ENCODE measurements around the gene EXOSC10. TPM values are rescaled to one million over a fixed set of nuclear protein-coding genes. Genes with fewer than 3 reads are reported as not detected.
"Not testable (repeated sequence)": the region's sequence is repeated elsewhere in the genome, so short reads cannot be mapped to it uniquely, and the experiment has no call there.

The EXOSC10 gene
- polyA plus RNA-seq, 4 donors: 70.6 to 102 (median 87.0) TPM

DNA sequence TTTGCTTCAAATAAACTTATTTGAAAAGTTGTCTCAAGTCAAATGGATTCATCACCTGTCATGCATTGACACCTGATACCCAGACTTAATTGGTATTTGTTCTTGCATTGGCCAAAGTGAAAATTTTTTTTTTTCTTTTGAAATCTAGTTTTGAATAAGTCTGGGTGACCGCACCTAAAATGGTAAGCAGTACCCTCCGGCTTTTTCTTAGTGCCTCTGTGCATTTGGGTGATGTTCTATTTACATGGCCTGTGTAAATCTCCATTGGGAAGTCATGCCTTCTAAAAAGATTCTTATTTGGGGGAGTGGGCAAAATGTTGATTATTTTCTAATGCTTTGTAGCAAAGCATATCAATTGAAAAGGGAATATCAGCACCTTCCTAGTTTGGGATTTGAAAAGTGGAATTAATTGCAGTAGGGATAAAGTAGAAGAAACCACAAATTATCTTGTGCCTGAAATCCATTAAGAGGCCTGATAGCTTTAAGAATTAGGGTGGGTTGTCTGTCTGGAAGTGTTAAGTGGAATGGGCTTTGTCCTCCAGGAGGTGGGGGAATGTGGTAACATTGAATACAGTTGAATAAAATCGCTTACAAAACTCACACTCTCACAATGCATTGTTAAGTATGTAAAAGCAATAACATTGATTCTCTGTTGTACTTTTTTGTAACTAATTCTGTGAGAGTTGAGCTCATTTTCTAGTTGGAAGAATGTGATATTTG is 75.4 kb downstream of the EXOSC10 start:
- DNase-seq (ENCODE audit: low read depth in 4 of 4, low spot score in 3 of 4): no peak

DNA sequence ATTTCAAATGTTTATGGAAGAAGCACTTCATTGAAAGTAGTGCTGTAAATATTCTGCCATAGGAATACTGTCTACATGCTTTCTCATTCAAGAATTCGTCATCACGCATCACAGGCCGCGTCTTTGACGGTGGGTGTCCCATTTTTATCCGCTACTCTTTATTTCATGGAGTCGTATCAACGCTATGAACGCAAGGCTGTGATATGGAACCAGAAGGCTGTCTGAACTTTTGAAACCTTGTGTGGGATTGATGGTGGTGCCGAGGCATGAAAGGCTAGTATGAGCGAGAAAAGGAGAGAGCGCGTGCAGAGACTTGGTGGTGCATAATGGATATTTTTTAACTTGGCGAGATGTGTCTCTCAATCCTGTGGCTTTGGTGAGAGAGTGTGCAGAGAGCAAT is 76.5 kb downstream of the EXOSC10 start:
- DNase-seq (ENCODE audit: low read depth in 4 of 4, low spot score in 3 of 4): no peak

DNA sequence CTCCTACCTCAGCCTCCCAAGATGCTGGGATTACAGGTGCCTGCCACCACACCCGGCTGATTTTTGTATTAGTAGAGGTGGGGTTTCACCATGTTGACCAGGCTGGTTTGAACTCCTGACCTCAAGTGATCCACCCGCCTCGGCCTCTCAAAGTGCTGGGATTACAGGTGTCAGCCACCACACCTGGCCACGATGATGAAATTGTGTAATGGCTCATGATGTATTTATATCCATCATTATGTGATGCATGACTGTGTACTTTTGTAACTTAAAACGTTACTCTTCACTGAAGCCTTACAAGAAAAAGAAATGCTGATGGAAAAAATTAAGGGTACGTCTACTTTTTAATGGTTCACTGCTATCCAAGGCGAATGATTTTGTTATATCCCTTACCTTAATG is 79.7 kb downstream of the EXOSC10 start:
- no peak for DNase-seq (ENCODE audit: low read depth in 4 of 4, low spot score in 3 of 4)

DNA sequence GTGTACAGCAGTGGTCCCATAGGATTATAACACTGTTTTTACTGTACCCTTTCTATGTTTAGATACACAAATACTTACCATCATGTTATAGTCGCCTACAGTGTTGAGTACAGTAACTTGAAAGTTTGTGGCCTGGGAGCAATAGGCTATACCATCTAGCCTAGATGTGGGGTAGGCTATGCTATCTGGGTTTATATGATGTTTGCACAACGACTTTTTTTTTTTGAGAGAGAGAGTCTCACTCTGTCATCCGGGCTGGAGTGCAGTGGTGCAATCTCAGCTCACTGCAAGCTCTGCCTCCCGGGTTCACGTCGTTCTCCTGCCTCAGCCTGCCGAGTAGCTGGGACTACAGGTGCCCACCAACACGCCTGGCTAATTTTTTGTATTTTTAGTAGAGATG is 80.3 kb downstream of the EXOSC10 start:
- DNase-seq (ENCODE audit: low read depth in 4 of 4, low spot score in 3 of 4): not testable (repeated sequence)

Other genes with a start within 250 kb of the EXOSC10 start
- 100 to 1,000 TPM; 232 to 328 (median 316) TPM for gene TARDBP, start 87.2 kb downstream of the EXOSC10 start, polyA plus RNA-seq (ENCODE audit: insufficient read length in 4 of 4)
- 10 to 100 TPM in 1 of 4 donors, 1 to 10 TPM in 3; 3.6 to 10.0 (median 3.9) TPM for gene MASP2, start 52.6 kb downstream of the EXOSC10 start, polyA plus RNA-seq (ENCODE audit: insufficient read length in 4 of 4)
- 10 to 100 TPM; 42.0 to 56.6 (median 48.4) TPM for gene SRM, start 39.9 kb downstream of the EXOSC10 start, polyA plus RNA-seq (ENCODE audit: insufficient read length in 4 of 4)
- gene ANGPTL7, start 89.5 kb upstream of the EXOSC10 start, polyA plus RNA-seq (ENCODE audit: insufficient read length in 4 of 4): 1 to 10 TPM in 1 of 4 donors, under 1 TPM in 2, not detected in 1; 0.09 to 1.2 (median 0.10) TPM
- gene MTOR, start 162.7 kb upstream of the EXOSC10 start, polyA plus RNA-seq (ENCODE audit: insufficient read length in 4 of 4): 10 to 100 TPM; 27.5 to 45.6 (median 40.9) TPM
- 10 to 100 TPM; 13.0 to 17.2 (median 15.5) TPM for gene UBIAD1, start 173.3 kb upstream of the EXOSC10 start, polyA plus RNA-seq (ENCODE audit: insufficient read length in 4 of 4)

All from left renal pelvis (tissue), 4 donors.